NOMO-1 treated with dmso at 0.1 percent for 144 hours (cell line): ENCODE data around the gene SP9.

Experiments
- DNase-seq: peaks from one replicate; lab custom pipeline; 2025; ENCODE audit not compliant: unreplicated experiment; lab: John Stamatoyannopoulos, UW

SP9 gene

GRCh38 chr2:174333372-174334277 lies 1.1 kb upstream of the SP9 start:
- no peak for DNase-seq

GRCh38 chr2:174334278-174334715 lies 457 bp upstream of the SP9 start:
- no peak for DNase-seq

- DNase-seq: no peak
Observed at GRCh38 chr2:174335254-174335987, 667 bp downstream of the SP9 start.

- no peak for DNase-seq
Observed at GRCh38 chr2:174335988-174336500, 1.3 kb downstream of the SP9 start.

- peak; percentile 40 for DNase-seq
Observed at GRCh38 chr2:174336501-174337336, 2.0 kb downstream of the SP9 start.

- no peak for DNase-seq
Observed at GRCh38 chr2:174337337-174338146, 2.8 kb downstream of the SP9 start.

GRCh38 chr2:174338147-174338605 lies 3.4 kb downstream of the SP9 start:
- DNase-seq: no peak

GRCh38 chr2:174338671-174339560 lies 4.2 kb downstream of the SP9 start:
- no peak for DNase-seq

- DNase-seq: no peak
Observed at GRCh38 chr2:174339561-174340399, 5.0 kb downstream of the SP9 start.

GRCh38 chr2:174340400-174341292 lies 5.9 kb downstream of the SP9 start:
- no peak for DNase-seq

GRCh38 chr2:174341293-174341994 lies 6.7 kb downstream of the SP9 start:
- peak; percentile 41 for DNase-seq

GRCh38 chr2:174341995-174342685 lies 7.4 kb downstream of the SP9 start:
- no peak for DNase-seq

- no peak for DNase-seq
Observed at GRCh38 chr2:174342686-174343342, 8.1 kb downstream of the SP9 start.

- DNase-seq: no peak
Observed at GRCh38 chr2:174343343-174343622, 8.5 kb downstream of the SP9 start.

- DNase-seq: no peak
Observed at GRCh38 chr2:174343623-174344455, 9.1 kb downstream of the SP9 start.
